Upper lobe of right lung (tissue), 1 donor: ENCODE results near the gene SLC15A2. TPM values are rescaled to one million over a fixed set of nuclear protein-coding genes. Genes with fewer than 3 reads are reported as not detected.

Source experiments
- ATAC-seq: fragments of 200-7000 bp; cut with Tn5 transposase; one replicate; pipeline ENCODE4 v1.9.1; 2020; ENCODE audit warnings: mild to moderate bottlenecking, moderate library complexity
- DNase-seq: peaks from one replicate; pipeline ENCODE4 v3.0.0-alpha.2; 2020
- H3K27ac ChIP-seq: fragments of 200-600 bp; one replicate; pipeline ENCODE4 v1.8.0; 2022
- H3K27me3 ChIP-seq: fragments of 200-600 bp; one replicate; pipeline ENCODE4 v1.8.0; 2022; ENCODE audit warnings: mild to moderate bottlenecking
- H3K36me3 ChIP-seq: fragments of 200-600 bp; one replicate; pipeline ENCODE4 v1.8.0; 2022
- H3K4me1 ChIP-seq: fragments of 200-600 bp; one replicate; pipeline ENCODE4 v1.8.0; 2022
- H3K4me3 ChIP-seq: fragments of 200-600 bp; one replicate; pipeline ENCODE4 v1.8.0; 2022; ENCODE audit warnings: mild to moderate bottlenecking
- H3K9me3 ChIP-seq: fragments of 200-600 bp; one replicate; pipeline ENCODE4 v1.8.0; 2022
- CTCF ChIP-seq: fragments of 200-600 bp; IDR thresholded peaks from one replicate; pipeline ENCODE4 v1.8.0; 2022; ENCODE audit warnings: antibody characterized with exemption
- intact Hi-C: fragments of 100-400 bp; cut with DNase I; formaldehyde crosslinking; loops from one replicate; pipeline ENCODE4 v1.11.0; 2022
- total RNA-seq: library from RNA; stranded (reverse); fragmentation: NEBNext Ultra II Directional; extraction: Animal tissue kit (Norgen Biotek cat#: 25700); gene quantifications from one replicate; pipeline ENCODE4 v1.2.1, GENCODE V29; 2021
- donor health status: DM: no; HTN: yes; CAD: no; lungs with severe emphysema.

SLC15A2 gene
- total RNA-seq, 1 donor from 2014 or later, result 63.6 TPM

- intact Hi-C loops, result no loop called here
- ATAC-seq, result peak; percentile 31
Observed at GRCh38 chr3:121863801-121864200, 30.4 kb upstream of the SLC15A2 start.

GRCh38 chr3:121869736-121870135 lies 24.5 kb upstream of the SLC15A2 start:
- no peaks in the 10 kb centered on the region for H3K27me3 ChIP-seq
- intact Hi-C loops, result no loop called here
- H3K36me3 ChIP-seq, result peaks cover 12% of the 10 kb centered on the region
- H3K4me1 ChIP-seq, result no peaks in the 10 kb centered on the region
- no peak overlapping the region for H3K27ac ChIP-seq
- TF ChIP-seq CTCF, result no peak
- DNase-seq, result no peak
- H3K9me3 ChIP-seq, result no peaks in the 10 kb centered on the region
- ATAC-seq, result no peak
- H3K4me3 ChIP-seq, result no peak overlapping the region

More at GRCh38 chr3:121863801-121864200, 30.4 kb upstream of the SLC15A2 start:
- no peak for TF ChIP-seq CTCF
- Histone ChIP-seq H3K9me3 (no peaks in the 10 kb centered on the region), H3K4me1 (no peaks in the 10 kb centered on the region), H3K4me3 (no peak overlapping the region), H3K27ac (no peak overlapping the region), H3K36me3 (no peaks in the 10 kb centered on the region), H3K27me3 (no peaks in the 10 kb centered on the region)
- no peak for DNase-seq

- no peak overlapping the region for H3K27ac ChIP-seq
- H3K4me3 ChIP-seq, result no peak overlapping the region
- no peak for TF ChIP-seq CTCF
- H3K4me1 ChIP-seq, result no peaks in the 10 kb centered on the region
- DNase-seq (no peak), ATAC-seq (no peak)
- H3K36me3 ChIP-seq, result peaks cover 12% of the 10 kb centered on the region
- no peaks in the 10 kb centered on the region for H3K9me3 ChIP-seq
- H3K27me3 ChIP-seq, result no peaks in the 10 kb centered on the region
- intact Hi-C loops, result no loop called here
Observed at GRCh38 chr3:121870717-121871116, 23.5 kb upstream of the SLC15A2 start.

- DNase-seq (no peak), ATAC-seq (no peak)
- TF ChIP-seq CTCF, result no peak
Observed at GRCh38 chr3:121871430-121871829, 22.8 kb upstream of the SLC15A2 start.

GRCh38 chr3:121878411-121878810 lies 15.8 kb upstream of the SLC15A2 start:
- no peak overlapping the region for H3K4me3 ChIP-seq
- no peak for TF ChIP-seq CTCF
- H3K4me1 ChIP-seq, result no peaks in the 10 kb centered on the region
- no peaks in the 10 kb centered on the region for H3K27me3 ChIP-seq
- H3K27ac ChIP-seq, result no peak overlapping the region
- H3K36me3 ChIP-seq, result peaks cover 6% of the 10 kb centered on the region
- DNase-seq (no peak), ATAC-seq (no peak)
- intact Hi-C loops, result no loop called here
- no peaks in the 10 kb centered on the region for H3K9me3 ChIP-seq

More at GRCh38 chr3:121871430-121871829, 22.8 kb upstream of the SLC15A2 start:
- H3K27ac ChIP-seq, result no peak overlapping the region
- no peaks in the 10 kb centered on the region for H3K9me3 ChIP-seq
- no peaks in the 10 kb centered on the region for H3K4me1 ChIP-seq
- H3K27me3 ChIP-seq, result no peaks in the 10 kb centered on the region
- peaks cover 12% of the 10 kb centered on the region for H3K36me3 ChIP-seq
- intact Hi-C loops, result no loop called here
- no peak overlapping the region for H3K4me3 ChIP-seq

- no peak for DNase-seq
- no peak overlapping the region for H3K27ac ChIP-seq
- intact Hi-C loops, result no loop called here
- peak; percentile 63 for ATAC-seq
- no peak overlapping the region for H3K4me3 ChIP-seq
- no peaks in the 10 kb centered on the region for H3K36me3 ChIP-seq
- H3K4me1 ChIP-seq, result no peaks in the 10 kb centered on the region
- TF ChIP-seq CTCF, result peak; percentile 44
- no peaks in the 10 kb centered on the region for H3K27me3 ChIP-seq
- H3K9me3 ChIP-seq, result no peaks in the 10 kb centered on the region
Observed at GRCh38 chr3:121883507-121883906, 10.7 kb upstream of the SLC15A2 start.
